Stimulated activated CD8-positive, alpha-beta memory T cell treated with anti-CD3 and anti-CD28 coated beads, Interleukin-4, amount 100 ng/mL, for 24 hours (primary cell): ENCODE results near the gene CHD2.

Source experiments
- DNase-seq: peaks from one replicate; pipeline ENCODE4 v3.0.0-alpha.2; 2020; ENCODE audit warnings: low read depth

CHD2 gene

GRCh38 chr15:92932946-92933649, 33.0 kb downstream of the CHD2 start:
- no peak for DNase-seq

- no peak for DNase-seq
These were observed 33.7 kb downstream of the CHD2 start for GRCh38 chr15:92933831-92934230.

GRCh38 chr15:92934716-92935115, 34.6 kb downstream of the CHD2 start:
- DNase-seq, result no peak

GRCh38 chr15:92936138-92936537, 36.0 kb downstream of the CHD2 start:
- DNase-seq, result no peak

- DNase-seq, result no peak
These were observed 36.6 kb downstream of the CHD2 start for GRCh38 chr15:92936693-92937092.

- DNase-seq, result no peak
These were observed 37.8 kb downstream of the CHD2 start for GRCh38 chr15:92937901-92938300.

- no peak for DNase-seq
These were observed 38.3 kb downstream of the CHD2 start for GRCh38 chr15:92938387-92938786.

- DNase-seq, result no peak
These were observed 41.5 kb downstream of the CHD2 start for GRCh38 chr15:92941668-92942067.

GRCh38 chr15:92942706-92943105, 42.6 kb downstream of the CHD2 start:
- no peak for DNase-seq

GRCh38 chr15:92943581-92943980, 43.5 kb downstream of the CHD2 start:
- DNase-seq, result no peak

GRCh38 chr15:92944946-92945521, 44.9 kb downstream of the CHD2 start:
- no peak for DNase-seq

GRCh38 chr15:92947071-92947730, 47.1 kb downstream of the CHD2 start:
- DNase-seq, result no peak

GRCh38 chr15:92949604-92950249, 49.6 kb downstream of the CHD2 start:
- DNase-seq, result no peak

- no peak for DNase-seq
These were observed 51.8 kb downstream of the CHD2 start for GRCh38 chr15:92951800-92952457.

- no peak for DNase-seq
These were observed 52.3 kb downstream of the CHD2 start for GRCh38 chr15:92952458-92952850.

- DNase-seq, result no peak
These were observed 53.4 kb downstream of the CHD2 start for GRCh38 chr15:92953566-92953965.

GRCh38 chr15:92954002-92954401, 53.9 kb downstream of the CHD2 start:
- no peak for DNase-seq

GRCh38 chr15:92954578-92954977, 54.5 kb downstream of the CHD2 start:
- DNase-seq, result no peak

- no peak for DNase-seq
These were observed 55.6 kb downstream of the CHD2 start for GRCh38 chr15:92955706-92956105.

GRCh38 chr15:92958105-92958504, 58.0 kb downstream of the CHD2 start:
- DNase-seq, result peak; percentile 24

GRCh38 chr15:92959219-92959618, 59.1 kb downstream of the CHD2 start:
- DNase-seq, result no peak

- no peak for DNase-seq
These were observed 61.0 kb downstream of the CHD2 start for GRCh38 chr15:92960996-92961681.
